ENCODE results near the gene GRHL3. TPM values are rescaled to one million over a fixed set of nuclear protein-coding genes. Genes with fewer than 3 reads are reported as not detected.

Gene GRHL3
- total RNA-seq, 1 donor from 2014 or later, result 6.9 TPM

GRCh38 chr1:24390924-24391782 is 72.0 kb downstream of the GRHL3 start:
- peak; percentile 54 for DNase-seq (ENCODE audit: low read depth)
- Mint-ChIP-seq H3K27me3 (ENCODE audit: low read depth, unreplicated experiment) (no peaks in the 10 kb centered on the region), H3K36me3 (ENCODE audit: low read depth, unreplicated experiment) (peaks cover 8% of the 10 kb centered on the region), H3K4me1 (ENCODE audit: low read depth, unreplicated experiment) (peaks cover 36% of the 10 kb centered on the region), H3K4me3 (ENCODE audit: unreplicated experiment) (peak overlapping the region; percentile 55), H3K9me3 (ENCODE audit: unreplicated experiment) (no peaks in the 10 kb centered on the region), H3K27ac (ENCODE audit: unreplicated experiment) (peak overlapping the region; percentile 86)
- FAIRE-seq, result peak; percentile 20
- Histone ChIP-seq H3K4me1 (ENCODE audit: insufficient read depth, low read length) (peaks cover 20% of the 10 kb centered on the region), H3K9ac (ENCODE audit: low read length) (peak overlapping the region; percentile 43), H3K9me3 (ENCODE audit: insufficient read depth, low read depth, low read length) (no peaks in the 10 kb centered on the region), H3K27me3 (ENCODE audit: insufficient read depth, low read length) (no peaks in the 10 kb centered on the region), H3K79me2 (ENCODE audit: insufficient read depth, low read length) (no peaks in the 10 kb centered on the region), H3K36me3 (ENCODE audit: insufficient read depth, low read length) (no peaks in the 10 kb centered on the region), H3K4me2 (ENCODE audit: low read length) (peak overlapping the region; percentile 46), H2AFZ (ENCODE audit: low read depth, low read length) (no peak overlapping the region), H3K4me3 (ENCODE audit: insufficient read depth, low read depth, low read length) (no peak overlapping the region), H3K27ac (ENCODE audit: low read depth, low read length) (no peak overlapping the region), H4K20me1 (ENCODE audit: insufficient read depth, low read length) (no peaks in the 10 kb centered on the region)
- no peak for TF ChIP-seq EZH2 (IDR thresholded peaks at IDR 0.05; ENCODE audit: insufficient read depth, low read length)
- peak; percentile 98 for TF ChIP-seq CTCF (IDR thresholded peaks at IDR 0.05; ENCODE audit: insufficient read depth, low read depth, low read length)

GRCh38 chr1:24391882-24392603 is 72.9 kb downstream of the GRHL3 start:
- Histone ChIP-seq H3K79me2 (ENCODE audit: insufficient read depth, low read length) (no peaks in the 10 kb centered on the region), H3K9me3 (ENCODE audit: insufficient read depth, low read depth, low read length) (no peaks in the 10 kb centered on the region), H3K4me3 (ENCODE audit: insufficient read depth, low read depth, low read length) (no peak overlapping the region), H3K36me3 (ENCODE audit: insufficient read depth, low read length) (no peaks in the 10 kb centered on the region), H4K20me1 (ENCODE audit: insufficient read depth, low read length) (no peaks in the 10 kb centered on the region), H2AFZ (ENCODE audit: low read depth, low read length) (no peak overlapping the region), H3K9ac (ENCODE audit: low read length) (peak overlapping the region; percentile 17), H3K27me3 (ENCODE audit: insufficient read depth, low read length) (no peaks in the 10 kb centered on the region), H3K4me2 (ENCODE audit: low read length) (peak overlapping the region; percentile 46), H3K27ac (ENCODE audit: low read depth, low read length) (no peak overlapping the region), H3K4me1 (ENCODE audit: insufficient read depth, low read length) (peaks cover 20% of the 10 kb centered on the region)
- Mint-ChIP-seq H3K4me3 (ENCODE audit: unreplicated experiment) (no peak overlapping the region), H3K9me3 (ENCODE audit: unreplicated experiment) (no peaks in the 10 kb centered on the region), H3K27ac (ENCODE audit: unreplicated experiment) (peak overlapping the region; percentile 86), H3K4me1 (ENCODE audit: low read depth, unreplicated experiment) (peaks cover 34% of the 10 kb centered on the region), H3K36me3 (ENCODE audit: low read depth, unreplicated experiment) (no peaks in the 10 kb centered on the region), H3K27me3 (ENCODE audit: low read depth, unreplicated experiment) (no peaks in the 10 kb centered on the region)
- TF ChIP-seq EZH2 (IDR thresholded peaks at IDR 0.05; ENCODE audit: insufficient read depth, low read length), result no peak
- TF ChIP-seq CTCF (IDR thresholded peaks at IDR 0.05; ENCODE audit: insufficient read depth, low read depth, low read length), result peak; percentile 74
- FAIRE-seq, result no peak
- DNase-seq (ENCODE audit: low read depth), result no peak
